Stimulated activated CD8-positive, alpha-beta memory T cell treated with anti-CD3 and anti-CD28 coated beads, Interleukin-4, amount 100 ng/mL, for 1 hour (primary cell): ENCODE results near the gene CLEC4M.

Experiments
- DNase-seq, 2 donors: peaks; one replicate each; pipeline ENCODE4 v3.0.0-alpha.2; 2020; ENCODE audit warnings: low read depth in 2 of 2, low spot score in 1 of 2

CLEC4M gene

GRCh38 chr19:7762719-7763293 lies at the start of gene CLEC4M:
Gene CLEC4M, plus strand, starts transcription at chr19:7763243. Its CDS starts 24 bp downstream, at chr19:7763267.
- no peak for DNase-seq

GRCh38 chr19:7715671-7716070 lies 47.4 kb upstream of the CLEC4M start:
- DNase-seq: no peak

- DNase-seq: no peak
These were observed 46.3 kb upstream of the CLEC4M start for GRCh38 chr19:7716762-7717161.

- DNase-seq: no peak
These were observed 44.4 kb upstream of the CLEC4M start for GRCh38 chr19:7718668-7719067.

GRCh38 chr19:7720351-7720750 lies 42.7 kb upstream of the CLEC4M start:
- no peak for DNase-seq

- DNase-seq: no peak
These were observed 40.8 kb upstream of the CLEC4M start for GRCh38 chr19:7722231-7722651.

GRCh38 chr19:7725791-7726190 lies 37.3 kb upstream of the CLEC4M start:
- DNase-seq: no peak

- DNase-seq: no peak
These were observed 33.8 kb upstream of the CLEC4M start for GRCh38 chr19:7729211-7729610.

- no peak for DNase-seq
These were observed 33.2 kb upstream of the CLEC4M start for GRCh38 chr19:7729831-7730285.

- DNase-seq: no peak
These were observed 32.5 kb upstream of the CLEC4M start for GRCh38 chr19:7730286-7731217.

- no peak for DNase-seq
These were observed 31.8 kb upstream of the CLEC4M start for GRCh38 chr19:7731218-7731595.

GRCh38 chr19:7731615-7732014 lies 31.4 kb upstream of the CLEC4M start:
- DNase-seq: no peak

GRCh38 chr19:7732045-7732444 lies 31.0 kb upstream of the CLEC4M start, which contains the start of gene CLEC4G:
Gene CLEC4G, minus strand, starts transcription at chr19:7732110. Its CDS starts 8 bp downstream, at chr19:7732102.
- DNase-seq: no peak

- no peak for DNase-seq
These were observed 29.7 kb upstream of the CLEC4M start for GRCh38 chr19:7733376-7733775.

- DNase-seq: no peak
These were observed 28.5 kb upstream of the CLEC4M start for GRCh38 chr19:7734220-7735203.

- no peak for DNase-seq
These were observed 26.9 kb upstream of the CLEC4M start for GRCh38 chr19:7736148-7736547.

- DNase-seq: no peak
These were observed 25.8 kb upstream of the CLEC4M start for GRCh38 chr19:7737215-7737614.

GRCh38 chr19:7738023-7738422 lies 25.0 kb upstream of the CLEC4M start:
- no peak for DNase-seq

GRCh38 chr19:7739211-7739755 lies 23.8 kb upstream of the CLEC4M start:
- no peak for DNase-seq

- no peak for DNase-seq
These were observed 23.0 kb upstream of the CLEC4M start for GRCh38 chr19:7739801-7740681.
